ENCODE measurements around the gene ZSWIM2.
"Not testable (repeated sequence)": the region's sequence is repeated elsewhere in the genome, so short reads cannot be mapped to it uniquely, and the experiment has no call there.

ZSWIM2 gene

GRCh38 chr2:186841940-186842339 is 7.0 kb downstream of the ZSWIM2 start:
- FAIRE-seq = peak; percentile 36

GRCh38 chr2:186835628-186836027 is 13.3 kb downstream of the ZSWIM2 start:
- FAIRE-seq = no peak

GRCh38 chr2:186827862-186828492 is 21.0 kb downstream of the ZSWIM2 start:
- FAIRE-seq = no peak

- FAIRE-seq = no peak
Observed at GRCh38 chr2:186827411-186827810, 21.6 kb downstream of the ZSWIM2 start.

- no peak for FAIRE-seq
Observed at GRCh38 chr2:186822323-186822722, 26.6 kb downstream of the ZSWIM2 start.

DNA sequence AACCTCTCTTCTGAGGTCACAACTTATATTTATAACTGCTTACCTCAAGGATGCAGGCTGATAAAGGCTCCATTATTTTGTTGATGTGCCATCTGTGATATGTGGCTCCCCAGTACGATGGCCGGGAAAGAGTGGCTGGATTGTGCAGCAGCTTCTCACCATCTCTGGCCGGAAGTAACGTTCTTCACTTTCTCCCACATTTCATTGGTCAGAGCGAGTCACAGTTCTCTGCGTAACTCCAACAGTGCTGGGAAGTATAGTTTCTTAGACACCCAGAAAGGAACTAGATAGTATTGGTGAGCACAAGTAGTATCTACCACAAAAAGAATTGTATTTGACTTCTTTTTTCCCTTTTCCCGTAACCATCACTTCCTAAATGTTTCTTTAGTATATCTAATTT is 28.7 kb downstream of the ZSWIM2 start:
- FAIRE-seq = no peak

GRCh38 chr2:186811760-186812159 is 37.2 kb downstream of the ZSWIM2 start:
- FAIRE-seq = not testable (repeated sequence)

DNA sequence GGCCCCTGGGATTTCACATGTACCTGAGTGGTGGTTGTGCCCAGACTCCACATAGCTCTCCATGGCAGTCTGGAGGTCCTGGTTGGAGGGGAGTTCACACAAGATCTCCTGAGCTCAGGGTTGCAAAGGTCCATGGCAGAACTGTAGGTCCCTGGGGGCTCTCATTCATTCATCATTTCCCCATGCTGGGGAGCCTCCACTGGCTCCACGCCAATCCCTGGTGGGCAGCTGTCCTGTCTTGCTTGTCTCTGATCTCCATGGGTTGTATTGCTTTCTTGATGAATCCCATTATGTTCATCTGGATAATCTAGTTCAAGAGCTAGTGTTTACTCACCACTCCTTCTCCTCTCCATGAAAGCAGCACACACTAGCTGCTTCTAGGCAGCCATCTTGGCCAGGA is 42.4 kb downstream of the ZSWIM2 start:
- no peak for FAIRE-seq

DNA sequence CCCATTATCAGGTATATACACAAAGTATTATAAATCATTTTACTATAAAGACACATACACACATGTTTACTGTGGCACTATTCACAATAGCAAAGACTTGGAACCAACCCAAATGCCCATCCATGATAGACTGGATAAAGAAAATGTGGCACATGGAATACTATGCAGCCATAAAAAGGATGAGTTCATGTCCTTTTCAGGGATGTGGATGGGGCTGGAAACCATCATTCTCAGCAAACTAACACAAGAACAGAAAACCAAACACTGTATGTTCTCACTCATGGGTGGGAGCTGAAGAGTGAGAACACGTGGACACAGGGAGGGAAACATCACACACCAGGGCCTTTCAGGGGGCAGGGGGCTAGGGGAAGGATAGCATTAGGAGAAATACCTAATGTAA is 50.4 kb downstream of the ZSWIM2 start:
- not testable (repeated sequence) for FAIRE-seq

DNA sequence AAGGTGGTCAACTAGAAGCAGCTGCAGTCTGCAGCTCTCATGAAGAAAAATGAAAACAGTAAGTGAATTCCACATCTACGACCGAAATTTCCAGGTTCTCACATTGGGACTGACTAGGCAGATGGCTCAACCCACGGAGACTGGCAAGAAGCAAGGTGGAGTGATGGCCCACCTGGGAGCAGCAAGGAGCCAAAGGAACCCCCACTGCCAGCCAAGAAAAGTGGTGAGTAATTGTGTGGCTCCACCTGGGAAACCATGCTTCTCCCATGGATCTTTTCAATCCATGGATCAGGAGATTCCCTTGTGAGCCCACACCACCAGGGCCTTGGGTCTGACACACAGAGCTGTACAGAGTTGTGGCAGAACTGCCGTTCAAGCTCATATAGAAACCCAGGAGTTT is 64.0 kb downstream of the ZSWIM2 start:
- FAIRE-seq = no peak

GRCh38 chr2:186783254-186783653 is 65.7 kb downstream of the ZSWIM2 start:
- peak; percentile 66 for FAIRE-seq

DNA sequence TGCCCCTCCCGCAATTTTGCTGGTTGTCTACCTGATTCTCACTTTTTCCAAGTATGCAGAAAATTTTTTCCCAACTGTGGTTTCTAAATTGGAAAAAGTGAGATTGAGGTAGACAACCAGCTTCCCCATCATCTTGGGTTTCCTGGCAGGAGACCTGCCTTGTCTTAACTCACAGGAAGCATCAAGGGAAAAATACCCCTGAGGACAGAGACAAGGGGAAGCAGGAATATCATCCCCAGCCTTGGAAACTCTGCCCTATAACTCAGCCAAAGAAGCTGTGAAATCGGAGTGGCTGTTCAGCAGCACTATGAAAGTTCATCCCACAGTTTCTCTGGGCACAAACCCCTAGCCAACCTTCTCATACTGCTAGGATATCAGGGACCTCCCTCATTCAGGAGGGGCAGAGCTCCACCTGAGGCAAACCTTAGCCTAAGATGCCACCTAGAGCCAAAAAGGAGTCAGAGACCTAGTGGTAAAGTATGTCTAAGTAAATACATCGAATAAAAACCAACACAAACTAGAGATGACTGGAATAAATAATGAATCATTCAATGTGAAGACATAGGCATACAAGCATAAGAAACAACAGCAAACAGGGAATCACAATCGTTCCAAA is 68.2 kb downstream of the ZSWIM2 start:
- FAIRE-seq = no peak
